Measurements from ENCODE around the gene DLG2. TPM values are rescaled to one million over a fixed set of nuclear protein-coding genes. Genes with fewer than 3 reads are reported as not detected.

Gene DLG2
- total RNA-seq, 3 donors from 2014 or later (not counting 1 experiment from before 2014, with no cell fraction given) = 1.7 to 2.9 (median 2.2) TPM

DNA sequence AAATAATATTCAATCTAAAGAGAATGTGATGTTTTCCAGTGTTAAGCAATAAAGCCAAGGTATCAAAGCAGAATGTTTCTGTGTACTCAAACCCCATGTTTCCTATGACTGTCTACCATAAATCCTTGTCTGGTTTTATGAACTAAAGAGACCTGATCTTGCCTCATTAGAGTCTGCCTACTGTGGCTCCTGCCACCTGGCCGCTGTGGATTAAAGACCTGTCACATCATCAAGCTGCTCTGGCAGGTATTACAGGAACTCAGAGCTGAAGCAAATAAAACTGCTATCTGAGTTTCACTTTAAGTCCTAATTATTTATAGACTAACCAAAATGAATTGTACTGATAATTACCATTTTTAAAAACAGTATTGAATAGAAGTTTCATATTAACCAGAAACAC lies 2133.2 kb downstream of the DLG2 start:
- TF ChIP-seq CTCF (IDR thresholded peaks at IDR 0.05) = no peak
- 94% methylated on average over 1 of the region's 1 CpG for WGBS (ENCODE audit: insufficient coverage)

GRCh38 chr11:83493034-83493433 lies 2134.1 kb downstream of the DLG2 start:
- no peak for DNase-seq
- WGBS (ENCODE audit: insufficient coverage) = 85% methylated on average over 1 of the region's 1 CpG
- Histone ChIP-seq H3K27me3 (ENCODE audit: control insufficient read depth, insufficient read depth, low read length) (no peaks in the 10 kb centered on the region), H3K4me1 (ENCODE audit: control insufficient read depth, insufficient read depth, low read length) (no peaks in the 10 kb centered on the region), H3K9me3 (ENCODE audit: control insufficient read depth, insufficient read depth, low read length) (no peaks in the 10 kb centered on the region), H3K27ac (ENCODE audit: low read length) (no peak overlapping the region), H3K4me3 (ENCODE audit: low read length) (no peak overlapping the region), H3K36me3 (ENCODE audit: control insufficient read depth, insufficient read depth, low read length) (no peaks in the 10 kb centered on the region)
- TF ChIP-seq CTCF (IDR thresholded peaks at IDR 0.05) = no peak
- no peaks in the 10 kb centered on the region for H3K36me3 Mint-ChIP-seq
- no peak overlapping the region for H3K4me3 Mint-ChIP-seq
- H3K27me3 Mint-ChIP-seq (ENCODE audit: low read depth in 2 of 2) = no peaks in the 10 kb centered on the region
- intact Hi-C loops (cut with micrococcal nuclease) = no loop called here
- ATAC-seq = no peak
- H3K27ac Mint-ChIP-seq = no peak overlapping the region
- no peaks in the 10 kb centered on the region for H3K4me1 Mint-ChIP-seq
- peaks cover 4 to 6% of the 10 kb centered on the region in 2 donors for H3K9me3 Mint-ChIP-seq

More for the DNA sequence above, 2133.2 kb downstream of the DLG2 start:
- no peak for ATAC-seq
- intact Hi-C loops (cut with micrococcal nuclease) = no loop called here
- no peak overlapping the region for H3K27ac Mint-ChIP-seq
- Histone ChIP-seq H3K4me3 (ENCODE audit: low read length) (no peak overlapping the region), H3K27ac (ENCODE audit: low read length) (no peak overlapping the region), H3K36me3 (ENCODE audit: control insufficient read depth, insufficient read depth, low read length) (no peaks in the 10 kb centered on the region), H3K4me1 (ENCODE audit: control insufficient read depth, insufficient read depth, low read length) (no peaks in the 10 kb centered on the region), H3K9me3 (ENCODE audit: control insufficient read depth, insufficient read depth, low read length) (no peaks in the 10 kb centered on the region), H3K27me3 (ENCODE audit: control insufficient read depth, insufficient read depth, low read length) (no peaks in the 10 kb centered on the region)
- no peaks in the 10 kb centered on the region for H3K27me3 Mint-ChIP-seq (ENCODE audit: low read depth in 2 of 2)
- DNase-seq = no peak
- H3K4me3 Mint-ChIP-seq = no peak overlapping the region
- H3K36me3 Mint-ChIP-seq = no peaks in the 10 kb centered on the region
- peaks cover 3 to 4% of the 10 kb centered on the region in 2 donors for H3K9me3 Mint-ChIP-seq
- no peaks in the 10 kb centered on the region for H3K4me1 Mint-ChIP-seq

GRCh38 chr11:83483808-83484207 lies 2143.3 kb downstream of the DLG2 start:
- Histone ChIP-seq H3K9me3 (ENCODE audit: control insufficient read depth, insufficient read depth, low read length) (no peaks in the 10 kb centered on the region), H3K36me3 (ENCODE audit: control insufficient read depth, insufficient read depth, low read length) (no peaks in the 10 kb centered on the region), H3K4me3 (ENCODE audit: low read length) (no peak overlapping the region), H3K4me1 (ENCODE audit: control insufficient read depth, insufficient read depth, low read length) (no peaks in the 10 kb centered on the region), H3K27me3 (ENCODE audit: control insufficient read depth, insufficient read depth, low read length) (no peaks in the 10 kb centered on the region), H3K27ac (ENCODE audit: low read length) (no peak overlapping the region)
- Mint-ChIP-seq H3K27me3 (ENCODE audit: low read depth in 2 of 2) (peaks cover 0 to 4% of the 10 kb centered on the region in 2 donors), H3K27ac (no peak overlapping the region), H3K36me3 (no peaks in the 10 kb centered on the region), H3K9me3 (peaks cover 2 to 9% of the 10 kb centered on the region in 2 donors), H3K4me3 (no peak overlapping the region), H3K4me1 (no peaks in the 10 kb centered on the region)
- 88% methylated on average over 6 of the region's 6 CpGs for WGBS (ENCODE audit: insufficient coverage)
- no peak for TF ChIP-seq CTCF (IDR thresholded peaks at IDR 0.05)
- intact Hi-C loops (cut with micrococcal nuclease) = no loop called here
- no peak for ATAC-seq
- no peak for DNase-seq

GRCh38 chr11:83480811-83481210 lies 2146.3 kb downstream of the DLG2 start:
- Histone ChIP-seq H3K4me1 (ENCODE audit: control insufficient read depth, insufficient read depth, low read length) (no peaks in the 10 kb centered on the region), H3K27me3 (ENCODE audit: control insufficient read depth, insufficient read depth, low read length) (no peaks in the 10 kb centered on the region), H3K9me3 (ENCODE audit: control insufficient read depth, insufficient read depth, low read length) (no peaks in the 10 kb centered on the region), H3K4me3 (ENCODE audit: low read length) (no peak overlapping the region), H3K36me3 (ENCODE audit: control insufficient read depth, insufficient read depth, low read length) (no peaks in the 10 kb centered on the region), H3K27ac (ENCODE audit: low read length) (no peak overlapping the region)
- Mint-ChIP-seq H3K36me3 (no peaks in the 10 kb centered on the region), H3K4me1 (no peaks in the 10 kb centered on the region), H3K4me3 (no peak overlapping the region), H3K27me3 (ENCODE audit: low read depth in 2 of 2) (peaks cover 0 to 4% of the 10 kb centered on the region in 2 donors), H3K27ac (no peak overlapping the region), H3K9me3 (peaks cover 2 to 8% of the 10 kb centered on the region in 2 donors)
- DNase-seq (no peak), ATAC-seq (no peak)
- TF ChIP-seq CTCF (IDR thresholded peaks at IDR 0.05) = no peak
- 80% methylated on average over 2 of the region's 3 CpGs for WGBS (ENCODE audit: insufficient coverage)
- intact Hi-C loops (cut with micrococcal nuclease) = no loop called here
